HG02588 (cell line): ENCODE data around the gene HRH2.
"Not testable (repeated sequence)": the region's sequence is repeated elsewhere in the genome, so short reads cannot be mapped to it uniquely, and the experiment has no call there.

ENCODE experiments used
- ATAC-seq: cut with Tn5 transposase; IDR thresholded peaks from one replicate; pipeline ENCODE4 v1.9.1; 2021; ENCODE audit warnings: mild to moderate bottlenecking, moderate library complexity; ENCODE audit not compliant: unreplicated experiment

The HRH2 gene

GRCh38 chr5:175657593-175658271, at the start of gene HRH2:
Gene HRH2 (plus strand): TSS chr5:175658071. CDS start chr5:175683234, 25,163 bp downstream.
- ATAC-seq, result no peak

- ATAC-seq, result no peak
These were observed 48.3 kb upstream of the HRH2 start for GRCh38 chr5:175609526-175609925.

GRCh38 chr5:175610381-175610780, 47.5 kb upstream of the HRH2 start:
- no peak for ATAC-seq

- no peak for ATAC-seq
These were observed 47.0 kb upstream of the HRH2 start for GRCh38 chr5:175610898-175611297.

- ATAC-seq, result no peak
These were observed 43.6 kb upstream of the HRH2 start for GRCh38 chr5:175614223-175614815.

- no peak for ATAC-seq
These were observed 43.0 kb upstream of the HRH2 start for GRCh38 chr5:175614861-175615260.

- ATAC-seq, result no peak
These were observed 41.8 kb upstream of the HRH2 start for GRCh38 chr5:175616083-175616482.

GRCh38 chr5:175616527-175616926, 41.3 kb upstream of the HRH2 start:
- not testable (repeated sequence) for ATAC-seq

- no peak for ATAC-seq
These were observed 40.4 kb upstream of the HRH2 start for GRCh38 chr5:175617447-175617846.

GRCh38 chr5:175620527-175620926, 37.3 kb upstream of the HRH2 start:
- no peak for ATAC-seq

GRCh38 chr5:175621971-175622370, 35.9 kb upstream of the HRH2 start:
- no peak for ATAC-seq

GRCh38 chr5:175623088-175623487, 34.8 kb upstream of the HRH2 start:
- no peak for ATAC-seq

- no peak for ATAC-seq
These were observed 33.6 kb upstream of the HRH2 start for GRCh38 chr5:175624316-175624715.

- ATAC-seq, result no peak
These were observed 30.9 kb upstream of the HRH2 start for GRCh38 chr5:175627005-175627404.

GRCh38 chr5:175627739-175628138, 30.1 kb upstream of the HRH2 start:
- ATAC-seq, result no peak

- ATAC-seq, result no peak
These were observed 29.2 kb upstream of the HRH2 start for GRCh38 chr5:175628668-175629067.

GRCh38 chr5:175629261-175629660, 28.6 kb upstream of the HRH2 start:
- ATAC-seq, result no peak

GRCh38 chr5:175629793-175630192, 28.1 kb upstream of the HRH2 start:
- ATAC-seq, result no peak

GRCh38 chr5:175635854-175636584, 21.9 kb upstream of the HRH2 start:
- no peak for ATAC-seq

- no peak for ATAC-seq
These were observed 19.6 kb upstream of the HRH2 start for GRCh38 chr5:175638305-175638704.

GRCh38 chr5:175640106-175640775, 17.6 kb upstream of the HRH2 start:
- ATAC-seq, result no peak

- no peak for ATAC-seq
These were observed 14.9 kb upstream of the HRH2 start for GRCh38 chr5:175642998-175643397.
